ENCODE results near the gene RNASEH2A.

The RNASEH2A gene

GRCh38 chr19:12783291-12783848 is 23.0 kb upstream of the RNASEH2A start:
- no peak for DNase-seq

GRCh38 chr19:12783849-12784393 is 22.5 kb upstream of the RNASEH2A start:
- no peak for DNase-seq

- no peak for DNase-seq
Observed at GRCh38 chr19:12784394-12784870, 22.0 kb upstream of the RNASEH2A start.

- no peak for DNase-seq
Observed at GRCh38 chr19:12784871-12785430, 21.4 kb upstream of the RNASEH2A start.

GRCh38 chr19:12785431-12786031 is 20.9 kb upstream of the RNASEH2A start:
- DNase-seq = no peak

GRCh38 chr19:12786141-12786870 is 20.1 kb upstream of the RNASEH2A start:
- DNase-seq = no peak

GRCh38 chr19:12786952-12787351 is 19.4 kb upstream of the RNASEH2A start:
- DNase-seq = no peak

- DNase-seq = no peak
Observed at GRCh38 chr19:12787458-12787857, 18.9 kb upstream of the RNASEH2A start.

GRCh38 chr19:12788042-12788681 is 18.2 kb upstream of the RNASEH2A start:
- DNase-seq = no peak

- DNase-seq = no peak
Observed at GRCh38 chr19:12788682-12789097, 17.7 kb upstream of the RNASEH2A start.

GRCh38 chr19:12789098-12789903 is 17.1 kb upstream of the RNASEH2A start:
- DNase-seq = no peak

- peak; percentile 56 for DNase-seq
Observed at GRCh38 chr19:12789904-12790619, 16.3 kb upstream of the RNASEH2A start.

GRCh38 chr19:12790628-12791344 is 15.6 kb upstream of the RNASEH2A start:
- DNase-seq = no peak

GRCh38 chr19:12791345-12792050 is 14.9 kb upstream of the RNASEH2A start, which contains the start of gene JUNB:
JUNB (plus strand) TSS chr19:12791486; CDS start chr19:12791772, 286 bp downstream.
- peak; percentile 89 for DNase-seq

- DNase-seq = peak; percentile 55
Observed at GRCh38 chr19:12792051-12792852, 14.1 kb upstream of the RNASEH2A start.

- DNase-seq = no peak
Observed at GRCh38 chr19:12792853-12793289, 13.5 kb upstream of the RNASEH2A start.

GRCh38 chr19:12793290-12794195 is 12.8 kb upstream of the RNASEH2A start:
- DNase-seq = peak; percentile 85
